ENCODE data around the gene POT1.

The POT1 gene

DNA sequence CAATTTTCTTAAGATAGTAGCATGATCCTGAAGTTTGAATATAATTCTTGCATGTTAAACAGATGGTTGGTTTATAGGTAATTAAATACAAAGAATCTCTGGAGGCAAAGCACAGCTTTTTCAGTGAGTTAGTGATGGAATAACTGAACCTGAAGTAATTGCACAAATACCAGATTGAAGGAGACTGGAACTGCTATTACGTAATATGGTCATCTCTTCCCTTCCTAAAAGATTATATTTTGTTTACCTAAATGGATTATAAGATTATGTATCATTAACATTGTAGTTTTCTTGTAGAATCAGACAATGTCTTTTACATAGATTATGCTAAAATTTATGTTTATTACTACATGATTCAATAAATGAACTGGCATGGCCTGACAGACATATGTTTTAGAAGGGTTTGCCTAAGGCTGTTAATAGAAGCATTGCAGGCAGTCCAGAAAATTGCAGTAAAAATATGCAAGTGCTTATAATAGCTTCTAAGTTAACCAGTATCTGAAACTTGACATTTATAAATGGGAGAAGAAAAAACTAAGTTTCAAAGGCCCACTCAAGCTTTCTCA, 128.2 kb downstream of the POT1 start:
- Mint-ChIP-seq H3K36me3 (ENCODE audit: low read depth) (no peaks in the 10 kb centered on the region), H3K4me1 (no peaks in the 10 kb centered on the region), H3K4me3 (no peak overlapping the region), H3K27ac (no peak overlapping the region), H3K27me3 (peaks cover 8% of the 10 kb centered on the region), H3K9me3 (peaks cover 4% of the 10 kb centered on the region)
- DNase-seq (no peak), ATAC-seq (no peak)

DNA sequence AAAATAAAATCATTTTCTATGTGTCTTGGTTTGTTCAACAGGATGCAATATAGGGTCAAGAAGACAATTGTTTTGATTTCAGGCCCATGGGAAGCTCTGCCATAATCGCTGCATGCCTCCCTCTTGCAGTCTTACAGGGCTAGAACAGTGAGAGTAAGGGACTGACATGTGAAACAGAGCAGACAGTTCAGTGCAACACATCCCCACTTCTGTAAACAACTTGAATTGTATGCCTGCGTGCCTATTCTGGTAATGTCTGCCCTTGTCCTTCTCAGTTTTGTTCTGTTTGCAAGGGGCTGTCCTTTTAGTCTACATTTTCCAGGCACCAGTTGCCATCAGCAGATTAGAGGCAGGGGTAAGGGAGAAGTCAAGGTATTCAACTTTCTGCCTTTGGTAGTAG, 129.2 kb downstream of the POT1 start:
- Mint-ChIP-seq H3K27ac (no peak overlapping the region), H3K27me3 (peaks cover 8% of the 10 kb centered on the region), H3K9me3 (peaks cover 12% of the 10 kb centered on the region), H3K36me3 (ENCODE audit: low read depth) (no peaks in the 10 kb centered on the region), H3K4me1 (no peaks in the 10 kb centered on the region), H3K4me3 (no peak overlapping the region)
- ATAC-seq (no peak), DNase-seq (no peak)

- Mint-ChIP-seq H3K9me3 (peaks cover 12% of the 10 kb centered on the region), H3K27ac (no peak overlapping the region), H3K27me3 (peaks cover 8% of the 10 kb centered on the region), H3K4me1 (no peaks in the 10 kb centered on the region), H3K4me3 (no peak overlapping the region), H3K36me3 (ENCODE audit: low read depth) (no peaks in the 10 kb centered on the region)
- DNase-seq = no peak
- no peak for ATAC-seq
These were observed 130.2 kb downstream of the POT1 start for GRCh38 chr7:124799448-124799847.

DNA sequence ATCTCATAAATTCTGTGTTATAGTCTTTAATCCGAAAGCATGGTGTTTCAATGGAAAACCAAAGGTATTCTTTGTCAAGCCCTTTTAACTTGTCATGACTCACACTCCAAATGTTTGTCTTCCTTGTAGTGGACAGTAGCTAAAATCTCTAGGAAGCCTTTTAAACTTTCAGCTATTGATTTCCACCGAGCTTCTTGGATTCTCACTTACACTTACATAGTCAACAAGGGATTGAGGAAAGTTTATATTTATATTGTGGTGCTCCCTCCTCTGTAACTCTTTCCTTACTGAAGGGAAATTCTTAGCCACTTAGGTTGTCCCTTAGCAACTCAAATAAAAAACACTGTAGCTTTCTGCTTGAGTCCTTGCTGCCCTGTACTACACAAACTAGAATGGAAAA, 132.9 kb downstream of the POT1 start:
- no peaks in the 10 kb centered on the region for H3K4me1 Mint-ChIP-seq
- no peak for ATAC-seq
- DNase-seq = no peak
- H3K9me3 Mint-ChIP-seq = peaks cover 12% of the 10 kb centered on the region
- no peaks in the 10 kb centered on the region for H3K36me3 Mint-ChIP-seq (ENCODE audit: low read depth)
- H3K27me3 Mint-ChIP-seq = peaks cover 19% of the 10 kb centered on the region
- no peak overlapping the region for H3K27ac Mint-ChIP-seq
- H3K4me3 Mint-ChIP-seq = no peak overlapping the region

DNA sequence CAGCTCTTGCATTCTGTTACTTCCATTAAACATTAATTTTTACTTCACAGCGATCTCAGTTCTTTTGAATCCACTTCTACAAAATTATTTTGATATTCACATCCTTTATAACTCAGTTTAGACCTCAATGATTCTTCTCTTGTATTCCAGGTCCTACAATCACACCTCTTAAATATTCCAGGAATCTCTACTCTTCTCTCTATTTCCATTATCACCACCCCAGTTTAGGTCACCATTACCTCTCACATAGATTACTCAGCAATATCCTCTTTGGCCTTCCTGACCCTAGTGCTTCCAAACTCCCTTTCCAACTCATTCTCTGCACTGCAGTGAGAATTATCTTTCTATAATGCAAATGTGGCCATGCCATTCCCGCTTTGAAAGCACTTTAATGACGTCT, 136.9 kb downstream of the POT1 start:
- Mint-ChIP-seq H3K27ac (no peak overlapping the region), H3K36me3 (ENCODE audit: low read depth) (no peaks in the 10 kb centered on the region), H3K9me3 (peaks cover 12% of the 10 kb centered on the region), H3K4me3 (no peak overlapping the region), H3K4me1 (no peaks in the 10 kb centered on the region), H3K27me3 (peaks cover 32% of the 10 kb centered on the region)
- no peak for DNase-seq
- ATAC-seq = no peak

GRCh38 chr7:124792002-124792401, 137.6 kb downstream of the POT1 start:
- no peak overlapping the region for H3K4me3 Mint-ChIP-seq
- ATAC-seq (no peak), DNase-seq (no peak)
- H3K9me3 Mint-ChIP-seq = peaks cover 12% of the 10 kb centered on the region
- no peaks in the 10 kb centered on the region for H3K36me3 Mint-ChIP-seq (ENCODE audit: low read depth)
- H3K27me3 Mint-ChIP-seq = peaks cover 30% of the 10 kb centered on the region
- no peak overlapping the region for H3K27ac Mint-ChIP-seq
- no peaks in the 10 kb centered on the region for H3K4me1 Mint-ChIP-seq

GRCh38 chr7:124791426-124791825, 138.2 kb downstream of the POT1 start:
- H3K27me3 Mint-ChIP-seq = peaks cover 30% of the 10 kb centered on the region
- ATAC-seq (no peak), DNase-seq (no peak)
- H3K4me1 Mint-ChIP-seq = no peaks in the 10 kb centered on the region
- no peaks in the 10 kb centered on the region for H3K36me3 Mint-ChIP-seq (ENCODE audit: low read depth)
- no peak overlapping the region for H3K27ac Mint-ChIP-seq
- peaks cover 8% of the 10 kb centered on the region for H3K9me3 Mint-ChIP-seq
- H3K4me3 Mint-ChIP-seq = no peak overlapping the region

- ATAC-seq = no peak
- no peaks in the 10 kb centered on the region for H3K36me3 Mint-ChIP-seq (ENCODE audit: low read depth)
These were observed 139.0 kb downstream of the POT1 start for GRCh38 chr7:124790645-124791044.

GRCh38 chr7:124785994-124786393, 143.6 kb downstream of the POT1 start:
- Mint-ChIP-seq H3K4me3 (no peak overlapping the region), H3K27me3 (peaks cover 26% of the 10 kb centered on the region), H3K36me3 (ENCODE audit: low read depth) (no peaks in the 10 kb centered on the region), H3K27ac (no peak overlapping the region), H3K9me3 (no peaks in the 10 kb centered on the region), H3K4me1 (no peaks in the 10 kb centered on the region)
- ATAC-seq (no peak), DNase-seq (no peak)

More at GRCh38 chr7:124790645-124791044, 139.0 kb downstream of the POT1 start:
- peaks cover 33% of the 10 kb centered on the region for H3K27me3 Mint-ChIP-seq
- no peak overlapping the region for H3K4me3 Mint-ChIP-seq
- peaks cover under 1% of the 10 kb centered on the region for H3K9me3 Mint-ChIP-seq
- H3K27ac Mint-ChIP-seq = no peak overlapping the region
- DNase-seq = no peak
- no peaks in the 10 kb centered on the region for H3K4me1 Mint-ChIP-seq

DNA sequence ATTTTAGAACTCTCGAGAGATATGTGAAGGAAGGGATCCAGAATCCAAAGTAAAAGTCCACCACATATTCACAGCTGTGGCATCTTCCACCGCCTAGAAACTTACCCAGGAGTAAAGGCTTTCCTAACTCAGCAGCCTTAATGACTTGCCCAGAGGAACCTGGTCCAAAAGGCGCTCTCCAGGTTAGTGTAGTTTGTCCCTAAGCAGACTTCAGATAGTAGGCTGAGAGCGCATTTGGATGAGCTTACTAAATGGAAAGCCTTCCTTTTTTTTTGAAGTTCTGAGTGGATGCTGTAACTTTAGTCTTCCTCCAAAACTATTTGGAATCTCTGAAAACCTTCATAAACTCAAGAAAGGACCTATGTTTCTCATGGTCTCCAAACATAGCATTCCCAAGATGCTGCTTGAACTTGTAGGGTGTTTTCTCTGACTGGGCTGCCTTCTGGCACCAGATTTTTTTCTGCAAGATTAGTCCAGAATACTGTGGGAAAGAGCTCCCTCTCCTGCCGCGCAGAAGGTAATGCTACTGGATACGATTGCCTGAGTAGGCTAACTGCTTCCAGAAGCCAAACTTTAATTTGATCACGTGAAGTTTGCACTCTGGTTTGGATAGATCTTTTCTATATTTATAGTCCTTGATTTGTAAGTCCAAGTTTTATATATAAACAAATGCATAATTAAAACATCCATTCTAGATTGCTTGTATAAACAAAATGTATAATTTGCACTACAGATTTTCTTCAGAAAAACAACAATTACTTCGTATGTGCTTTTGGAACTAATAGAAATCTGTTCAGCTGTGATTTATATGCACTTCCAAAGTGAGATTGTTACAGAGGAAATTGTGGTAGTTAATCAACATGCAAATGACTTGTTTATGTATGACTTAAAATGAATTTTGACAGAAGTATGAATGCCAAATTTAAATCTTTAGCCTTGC, 144.5 kb downstream of the POT1 start:
- Mint-ChIP-seq H3K36me3 (ENCODE audit: low read depth) (no peaks in the 10 kb centered on the region), H3K9me3 (no peaks in the 10 kb centered on the region)
- ATAC-seq = no peak

GRCh38 chr7:124783271-124783670, 146.4 kb downstream of the POT1 start:
- Mint-ChIP-seq H3K36me3 (ENCODE audit: low read depth) (no peaks in the 10 kb centered on the region), H3K4me1 (no peaks in the 10 kb centered on the region), H3K9me3 (no peaks in the 10 kb centered on the region), H3K4me3 (no peak overlapping the region), H3K27me3 (peaks cover 20% of the 10 kb centered on the region), H3K27ac (no peak overlapping the region)
- ATAC-seq = no peak
- DNase-seq = no peak

More for the DNA sequence above, 144.5 kb downstream of the POT1 start:
- Mint-ChIP-seq H3K27ac (no peak overlapping the region), H3K4me3 (no peak overlapping the region), H3K4me1 (no peaks in the 10 kb centered on the region), H3K27me3 (peaks cover 22% of the 10 kb centered on the region)
- peak; percentile 16 for DNase-seq

GRCh38 chr7:124781907-124782734, 147.5 kb downstream of the POT1 start:
- no peaks in the 10 kb centered on the region for H3K4me1 Mint-ChIP-seq
- peaks cover 22% of the 10 kb centered on the region for H3K27me3 Mint-ChIP-seq
- no peak for DNase-seq
- H3K27ac Mint-ChIP-seq = no peak overlapping the region
- H3K36me3 Mint-ChIP-seq (ENCODE audit: low read depth) = no peaks in the 10 kb centered on the region
- no peak for ATAC-seq
- no peaks in the 10 kb centered on the region for H3K9me3 Mint-ChIP-seq
- no peak overlapping the region for H3K4me3 Mint-ChIP-seq

- H3K4me3 Mint-ChIP-seq = no peak overlapping the region
- DNase-seq (no peak), ATAC-seq (no peak)
- H3K9me3 Mint-ChIP-seq = no peaks in the 10 kb centered on the region
- H3K36me3 Mint-ChIP-seq (ENCODE audit: low read depth) = no peaks in the 10 kb centered on the region
- peaks cover 22% of the 10 kb centered on the region for H3K27me3 Mint-ChIP-seq
- H3K27ac Mint-ChIP-seq = no peak overlapping the region
- no peaks in the 10 kb centered on the region for H3K4me1 Mint-ChIP-seq
These were observed 148.2 kb downstream of the POT1 start for GRCh38 chr7:124781418-124781817.

- Mint-ChIP-seq H3K4me3 (no peak overlapping the region), H3K9me3 (no peaks in the 10 kb centered on the region), H3K27me3 (peaks cover 19% of the 10 kb centered on the region), H3K4me1 (no peaks in the 10 kb centered on the region), H3K27ac (no peak overlapping the region), H3K36me3 (ENCODE audit: low read depth) (no peaks in the 10 kb centered on the region)
- ATAC-seq (no peak), DNase-seq (no peak)
These were observed 149.0 kb downstream of the POT1 start for GRCh38 chr7:124780608-124781007.
